HepG2 (cell line): ENCODE measurements around the gene PSMG4. TPM values are rescaled to one million over a fixed set of nuclear protein-coding genes. Genes with fewer than 3 reads are reported as not detected.
A peak's percentile ranks its signal among the peaks of the same experiment; 100 is the strongest.

ENCODE experiments used
- AGO2 ChIP-seq: fragments of 200-400 bp; formaldehyde crosslinking; optimal IDR thresholded peaks from 2 replicates; pipeline ENCODE3; 2017; ENCODE audit warnings: mild to moderate bottlenecking, low read depth, low read length, moderate library complexity
- ATF4 ChIP-seq, 2 experiments: fragments of 450-650 bp in 1 of 2; sonication (generic) in 1 of 2; formaldehyde crosslinking; IDR thresholded peaks; 2 replicates each; pipeline versions ENCODE4 v1.5.0 to v1.8.0; 2020 to 2022; ENCODE audit warnings: mild to moderate bottlenecking in 1 of 2, missing genetic modification reagents in 1 of 2
- CREB1 ChIP-seq, 2 experiments: fragments of 450-650 bp in 1 of 2; IDR thresholded peaks; 2 replicates each; pipeline ENCODE4 v1.6.1; 2016 to 2017; ENCODE audit warnings: control low read depth in 1 of 2, mild to moderate bottlenecking in 1 of 2, missing compliant biosample characterization in 1 of 2, missing genetic modification characterization in 1 of 2
- GMEB2 ChIP-seq: IDR thresholded peaks from 2 replicates; pipeline ENCODE4 v1.6.1; 2016; ENCODE audit warnings: missing biosample characterization, missing genetic modification reagents, low read depth
- HBP1 ChIP-seq: IDR thresholded peaks from 2 replicates; pipeline ENCODE4 v1.6.1; 2016; ENCODE audit warnings: low read depth, control low read depth
- HCFC1 ChIP-seq: fragments of 150-350 bp; IDR thresholded peaks from 2 replicates; pipeline ENCODE4 v1.6.1; 2014; ENCODE audit warnings: low read depth, low read length
- LRRFIP1 ChIP-seq: sonication (generic); formaldehyde crosslinking; conservative IDR thresholded peaks from 2 replicates; pipeline ENCODE4 v1.4.0; 2020; ENCODE audit warnings: missing genetic modification reagents
- MTA3 ChIP-seq: sonication (generic); formaldehyde crosslinking; IDR thresholded peaks from 2 replicates; pipeline ENCODE4 v1.4.0; 2020; ENCODE audit warnings: missing genetic modification reagents
- NBN ChIP-seq: fragments of 450-650 bp; conservative IDR thresholded peaks from 2 replicates; pipeline ENCODE4 v1.6.1; 2017
- RARG ChIP-seq: sonication (generic); formaldehyde crosslinking; IDR thresholded peaks from 2 replicates; pipeline ENCODE4 v1.4.0; 2020; ENCODE audit warnings: low read depth, mild to moderate bottlenecking, missing genetic modification reagents
- RBM39 ChIP-seq: fragments of 200-400 bp; formaldehyde crosslinking; IDR thresholded peaks from one replicate; pipeline ENCODE4 v1.6.1; 2018; ENCODE audit warnings: antibody characterized with exemption, mild to moderate bottlenecking, low read depth, low read length; ENCODE audit not compliant: poor library complexity, severe bottlenecking
- RCOR2 ChIP-seq: IDR thresholded peaks from 2 replicates; pipeline ENCODE4 v1.6.1; 2016; ENCODE audit warnings: missing biosample characterization, missing genetic modification reagents
- SP1 ChIP-seq, 2 experiments: fragments of 450-650 bp in 1 of 2; sonication (generic) in 1 of 2; formaldehyde crosslinking in 1 of 2; IDR thresholded peaks; 2 replicates each; pipeline versions ENCODE4 v1.4.0 to v1.6.1; 2016 to 2020; ENCODE audit warnings: missing genetic modification reagents in 1 of 2
- TARDBP ChIP-seq: sonication (generic); formaldehyde crosslinking; IDR thresholded peaks from 2 replicates; pipeline ENCODE4 v1.8.0; 2022; ENCODE audit warnings: mild to moderate bottlenecking, missing genetic modification reagents
- UBTF ChIP-seq: sonication (generic); formaldehyde crosslinking; IDR thresholded peaks from 2 replicates; pipeline ENCODE4 v1.4.0; 2020; ENCODE audit warnings: mild to moderate bottlenecking, missing genetic modification reagents
- YEATS4 ChIP-seq: sonication (generic); formaldehyde crosslinking; IDR thresholded peaks from 2 replicates; pipeline ENCODE4 v1.4.0; 2020; ENCODE audit warnings: missing genetic modification reagents, borderline replicate concordance
- ZEB1 ChIP-seq: IDR thresholded peaks from 2 replicates; pipeline ENCODE4 v1.6.1; 2012; ENCODE audit warnings: mild to moderate bottlenecking, low read depth, inconsistent platforms; ENCODE audit not compliant: insufficient replicate concordance
- ZFP41 ChIP-seq: sonication (generic); formaldehyde crosslinking; IDR thresholded peaks from 2 replicates; pipeline ENCODE4 v1.4.0; 2020; ENCODE audit warnings: mild to moderate bottlenecking, missing genetic modification reagents, borderline replicate concordance
- ZFX ChIP-seq: sonication (generic); formaldehyde crosslinking; IDR thresholded peaks from 2 replicates; pipeline ENCODE4 v1.4.0; 2020; ENCODE audit warnings: mild to moderate bottlenecking, low read depth, missing genetic modification reagents, moderate library complexity
- ZNF256 ChIP-seq: sonication (generic); formaldehyde crosslinking; conservative IDR thresholded peaks from 2 replicates; pipeline ENCODE4 v1.4.0; 2020; ENCODE audit warnings: missing genetic modification reagents
- ZNF644 ChIP-seq: IDR thresholded peaks from 2 replicates; pipeline ENCODE4 v1.6.1; 2016; ENCODE audit warnings: low read depth
- polyA plus RNA-seq, 8 experiments: library from polyadenylated mRNA; depleted of rRNA in 3 of 8; stranded (reverse) in 7 of 8; unstranded in 1 of 8; fragments of >200 nt; fragmentation: Illumina TruSeq in 4 of 8; extraction: Trizol in 4 of 8; gene quantifications; 2 replicates each; pipeline versions ENCODE4 v1.2.1 to v1.2.3, GENCODE V29; 2011 to 2016; ENCODE audit warnings: low read depth in 4 of 8, missing spikeins in 1 of 8, mixed read lengths in 1 of 8; ENCODE audit not compliant: insufficient read depth in 1 of 8
- total RNA-seq, 5 experiments: library from RNA; depleted of rRNA; stranded (reverse); fragments of >200 nt; fragmentation: Illumina TruSeq; extraction: Trizol; gene quantifications; 2 replicates each; pipeline ENCODE4 v1.2.3, GENCODE V29; 2016; ENCODE audit warnings: low read depth in 1 of 5

Gene PSMG4
- total and polyA plus RNA-seq, 2 of the 13 experiments (the other 11 are each of a cell fraction or from before 2014, with no cell fraction given), result 28.5 to 32.8 TPM

GRCh38 chr6:3228046-3228671, 30.6 kb upstream of the PSMG4 start (continued):
- TF ChIP-seq TARDBP (CRISPR knock-in tag), result no peak
- peak; percentile 24 for TF ChIP-seq RBM39
- TF ChIP-seq AGO2, result peak; percentile 43
- TF ChIP-seq ZNF644 (CRISPR knock-in tag), result no peak
- no peak for TF ChIP-seq LRRFIP1 (CRISPR knock-in tag)
- TF ChIP-seq HCFC1, result no peak
- no peak for TF ChIP-seq RCOR2 (CRISPR knock-in tag)
- peak; percentile 25 for TF ChIP-seq ZEB1
- TF ChIP-seq GMEB2 (CRISPR knock-in tag), result no peak
- TF ChIP-seq RARG (CRISPR knock-in tag), result no peak
- TF ChIP-seq HBP1 (CRISPR knock-in tag), result no peak
- no peak for TF ChIP-seq ATF4 (CRISPR knock-in tag; IDR thresholded peaks at IDR 0.05)
- peak; percentile 37; the same call in 1 of the 2 replicates for TF ChIP-seq ZFX (CRISPR knock-in tag)
- TF ChIP-seq YEATS4 (CRISPR knock-in tag), result no peak
- no peak for TF ChIP-seq ZNF256 (CRISPR knock-in tag)
- no peak for TF ChIP-seq ZFP41
- TF ChIP-seq NBN, result no peak
- no peak for TF ChIP-seq MTA3 (CRISPR knock-in tag)
- no peak for TF ChIP-seq SP1 (IDR thresholded peaks at IDR 0.05)
- TF ChIP-seq SP1 (CRISPR knock-in tag; IDR thresholded peaks at IDR 0.05), result no peak
- TF ChIP-seq CREB1 (IDR thresholded peaks at IDR 0.05), result no peak
- no peak for TF ChIP-seq CREB1 (CRISPR knock-in tag; IDR thresholded peaks at IDR 0.05)
- peak; percentile 13; the same call in 1 of the 2 replicates for TF ChIP-seq UBTF (CRISPR knock-in tag)
